Activated CD8-positive, alpha-beta memory T cell treated with anti-CD3 and anti-CD28 coated beads, Interleukin-2, amount 50 U/mL, for 24 hours (primary cell): ENCODE measurements around the gene ANKRD29.

Experiments
- DNase-seq: peaks from one replicate; pipeline ENCODE4 v3.0.0-alpha.2; 2020; ENCODE audit errors: extremely low read depth

The ANKRD29 gene

GRCh38 chr18:23684515-23685197, 21.9 kb upstream of the ANKRD29 start:
- DNase-seq, result no peak

- no peak for DNase-seq
These were observed 21.0 kb upstream of the ANKRD29 start for GRCh38 chr18:23683671-23684070.

DNA sequence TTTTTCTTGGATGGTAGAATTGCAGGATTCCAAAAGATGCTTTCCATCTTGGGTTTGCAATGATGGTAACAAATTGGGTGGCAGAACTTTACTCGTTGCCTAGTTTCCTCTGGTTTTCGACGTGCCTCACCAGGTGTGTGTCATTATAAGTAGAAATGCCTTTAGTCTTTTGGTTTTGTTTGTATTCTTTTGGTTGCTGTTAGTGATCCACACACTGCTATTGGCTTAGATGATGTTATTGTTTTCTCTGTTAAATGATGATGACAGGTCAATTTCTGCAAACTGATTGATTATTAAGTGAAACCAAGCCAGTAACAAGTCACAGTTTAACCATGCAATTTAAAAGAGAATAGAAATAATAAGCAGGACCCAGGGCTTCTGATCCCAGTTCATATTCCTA, 20.4 kb upstream of the ANKRD29 start:
- no peak for DNase-seq

DNA sequence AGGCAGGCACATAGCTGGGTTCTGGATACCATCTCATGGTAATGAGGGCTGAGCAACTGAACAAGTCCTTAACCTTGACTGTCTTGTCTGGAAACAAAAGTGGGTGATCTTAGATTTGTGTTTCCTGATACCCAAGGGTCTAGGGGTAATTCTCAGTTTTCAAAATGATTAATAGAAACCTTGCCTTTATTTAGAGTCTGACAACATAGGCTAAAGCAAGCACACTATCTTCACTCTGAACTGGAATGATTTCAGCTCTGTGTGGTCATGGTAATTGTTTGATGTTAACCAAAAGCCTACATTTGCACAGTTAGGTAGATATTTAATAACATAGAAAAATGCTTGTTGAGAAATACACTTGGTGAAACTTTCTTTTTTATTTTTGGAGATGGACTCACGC, 19.8 kb upstream of the ANKRD29 start:
- DNase-seq, result no peak

- DNase-seq, result no peak
These were observed 19.3 kb upstream of the ANKRD29 start for GRCh38 chr18:23682045-23682444.

GRCh38 chr18:23675896-23676295, 13.2 kb upstream of the ANKRD29 start:
- no peak for DNase-seq

- DNase-seq, result no peak
These were observed 12.5 kb upstream of the ANKRD29 start for GRCh38 chr18:23675236-23675635.

DNA sequence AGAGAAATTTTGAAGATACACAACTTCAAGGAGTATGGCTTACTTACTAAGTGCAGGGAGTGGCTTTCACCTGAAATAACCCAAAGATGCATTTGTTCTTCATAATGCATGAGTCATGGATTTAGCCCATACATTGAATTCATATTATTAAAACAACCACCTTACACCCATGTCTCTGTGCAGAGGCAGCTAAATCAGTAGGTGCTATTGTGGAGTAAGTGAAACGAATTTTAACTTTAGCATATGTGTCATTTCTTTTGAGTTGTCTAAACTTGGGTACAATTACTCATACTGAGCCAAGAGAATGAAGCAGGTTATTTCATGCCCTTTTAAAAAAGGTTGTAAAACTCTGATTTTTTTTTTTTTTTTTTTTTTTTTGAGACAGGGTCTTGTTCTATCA, 11.0 kb upstream of the ANKRD29 start:
- DNase-seq, result no peak

DNA sequence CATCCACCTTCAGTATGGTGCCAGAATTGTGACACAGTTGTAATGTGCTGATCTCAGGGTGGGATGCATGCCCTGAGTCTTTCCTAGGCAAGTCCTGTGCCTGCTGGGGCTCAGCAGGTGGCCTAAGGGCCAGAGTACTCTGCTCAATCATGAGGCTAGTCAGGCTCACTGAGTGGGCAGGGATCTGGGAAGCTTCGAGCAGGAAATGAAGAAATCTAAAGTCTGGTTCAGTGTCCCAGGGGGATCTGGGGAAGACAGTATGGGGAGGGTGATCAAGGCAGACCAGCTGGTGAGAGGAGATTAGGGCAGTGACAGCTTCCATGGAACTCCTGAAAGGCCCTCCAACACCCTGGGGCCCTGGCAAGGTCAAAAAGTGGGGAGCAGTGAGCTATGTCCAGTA, 8.9 kb upstream of the ANKRD29 start:
- no peak for DNase-seq

GRCh38 chr18:23669804-23670405, 7.2 kb upstream of the ANKRD29 start:
- DNase-seq, result no peak

DNA sequence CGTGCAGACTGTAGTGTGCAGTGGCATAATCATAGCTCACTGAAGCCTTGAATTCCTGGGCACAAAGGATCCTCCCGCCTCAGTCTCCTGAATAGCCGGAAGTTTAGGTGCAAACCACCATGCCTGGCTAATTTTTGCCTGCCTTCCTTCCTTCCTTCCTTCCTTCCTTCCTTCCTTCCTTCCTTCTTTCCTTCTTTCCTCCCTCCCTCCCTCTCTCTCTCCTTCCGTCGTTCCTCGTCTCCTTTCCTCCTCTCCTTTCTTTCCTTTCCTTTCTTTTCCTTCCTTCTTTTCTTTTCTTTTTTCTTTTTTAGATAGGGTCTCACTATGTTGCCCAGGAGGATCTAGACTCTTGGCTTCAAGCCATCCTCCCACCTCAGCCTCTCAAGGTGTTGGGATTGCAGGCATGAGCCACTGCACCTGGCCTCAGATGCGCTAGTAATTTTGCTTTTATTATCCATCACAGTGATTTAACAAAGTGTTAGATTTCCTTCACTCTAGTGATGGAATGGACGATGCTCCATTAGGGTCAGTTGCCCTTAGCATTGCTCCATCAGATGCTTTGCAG, 6.6 kb upstream of the ANKRD29 start:
- DNase-seq, result no peak

GRCh38 chr18:23668731-23669130, 6.0 kb upstream of the ANKRD29 start:
- DNase-seq, result no peak

DNA sequence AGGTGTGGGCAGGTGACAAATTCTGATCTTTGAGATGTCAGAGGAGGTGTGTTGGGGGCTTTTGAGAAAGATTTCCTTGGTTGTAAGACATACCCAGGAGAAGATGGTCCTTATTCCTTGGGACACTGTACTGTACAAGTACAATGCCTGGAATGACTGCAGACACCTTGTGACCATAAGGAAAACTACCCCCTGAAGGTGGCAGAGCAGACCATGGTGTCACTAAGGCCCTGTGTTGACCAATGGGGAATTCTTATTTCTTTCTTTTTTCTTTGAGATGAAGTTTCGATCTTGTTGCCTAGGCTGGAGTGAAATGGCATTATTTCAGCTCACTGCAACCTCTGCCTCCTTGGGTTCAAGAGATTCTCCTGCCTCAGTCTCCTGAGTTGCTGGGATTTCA, 4.4 kb upstream of the ANKRD29 start:
- no peak for DNase-seq

DNA sequence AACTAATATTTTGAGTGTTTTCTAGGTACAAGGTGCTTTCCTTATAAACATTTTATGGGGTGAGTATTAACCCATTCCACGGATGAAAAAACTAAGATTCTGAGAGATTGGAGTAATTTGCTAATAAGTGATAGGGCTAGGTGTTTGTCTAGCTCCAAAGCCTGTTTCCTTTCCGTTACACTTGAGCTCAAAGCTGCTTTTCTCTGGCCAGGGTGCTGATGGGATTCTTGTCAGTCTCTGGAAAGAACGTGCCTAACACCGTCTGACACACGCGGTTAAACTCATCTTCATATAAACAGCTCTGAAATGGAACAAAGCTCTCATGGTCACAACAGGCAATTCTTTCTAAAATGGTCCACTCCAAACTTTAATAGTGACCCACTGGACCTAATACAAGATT, 2.0 kb upstream of the ANKRD29 start:
- DNase-seq, result no peak

GRCh38 chr18:23661735-23662308, 889 bp downstream of the ANKRD29 start:
- no peak for DNase-seq

DNA sequence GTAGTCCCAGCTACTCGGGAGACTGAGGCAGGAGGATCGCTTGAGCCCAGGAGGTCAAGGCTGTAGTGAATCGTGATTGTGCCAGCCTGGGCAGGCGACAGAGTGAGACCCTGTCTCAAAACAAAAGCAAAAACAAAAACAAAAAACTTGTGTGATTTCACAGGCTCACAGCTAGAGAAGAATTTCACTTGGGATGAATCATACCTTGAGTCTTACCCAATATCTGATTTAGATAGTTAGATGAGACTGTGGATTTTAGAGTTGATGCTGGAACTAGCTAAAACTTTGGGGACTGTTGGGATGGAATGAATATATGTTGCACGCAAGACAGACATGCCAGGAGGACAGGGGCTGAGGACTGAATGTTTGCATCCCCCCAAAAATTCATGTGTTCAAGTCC, 4.4 kb downstream of the ANKRD29 start:
- no peak for DNase-seq

DNA sequence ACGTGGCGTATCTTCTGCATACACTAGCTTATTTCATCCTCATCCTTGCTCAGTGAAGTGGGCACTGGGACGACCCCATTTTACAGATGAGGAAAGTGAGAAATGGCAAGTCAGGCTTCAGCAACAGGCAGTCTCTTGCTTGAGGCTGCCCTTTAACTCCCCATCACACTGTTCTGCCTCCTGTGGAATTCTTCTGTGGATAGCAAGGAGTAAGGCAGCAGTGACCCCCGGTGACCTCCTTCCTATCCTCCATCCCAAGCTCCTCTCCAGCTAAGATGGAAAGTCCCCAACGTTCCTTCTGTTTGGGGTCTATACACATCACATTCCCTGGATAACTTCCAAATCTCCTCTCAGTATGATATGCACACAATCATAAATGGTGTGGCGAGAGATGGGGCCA, 10.5 kb downstream of the ANKRD29 start:
- no peak for DNase-seq

DNA sequence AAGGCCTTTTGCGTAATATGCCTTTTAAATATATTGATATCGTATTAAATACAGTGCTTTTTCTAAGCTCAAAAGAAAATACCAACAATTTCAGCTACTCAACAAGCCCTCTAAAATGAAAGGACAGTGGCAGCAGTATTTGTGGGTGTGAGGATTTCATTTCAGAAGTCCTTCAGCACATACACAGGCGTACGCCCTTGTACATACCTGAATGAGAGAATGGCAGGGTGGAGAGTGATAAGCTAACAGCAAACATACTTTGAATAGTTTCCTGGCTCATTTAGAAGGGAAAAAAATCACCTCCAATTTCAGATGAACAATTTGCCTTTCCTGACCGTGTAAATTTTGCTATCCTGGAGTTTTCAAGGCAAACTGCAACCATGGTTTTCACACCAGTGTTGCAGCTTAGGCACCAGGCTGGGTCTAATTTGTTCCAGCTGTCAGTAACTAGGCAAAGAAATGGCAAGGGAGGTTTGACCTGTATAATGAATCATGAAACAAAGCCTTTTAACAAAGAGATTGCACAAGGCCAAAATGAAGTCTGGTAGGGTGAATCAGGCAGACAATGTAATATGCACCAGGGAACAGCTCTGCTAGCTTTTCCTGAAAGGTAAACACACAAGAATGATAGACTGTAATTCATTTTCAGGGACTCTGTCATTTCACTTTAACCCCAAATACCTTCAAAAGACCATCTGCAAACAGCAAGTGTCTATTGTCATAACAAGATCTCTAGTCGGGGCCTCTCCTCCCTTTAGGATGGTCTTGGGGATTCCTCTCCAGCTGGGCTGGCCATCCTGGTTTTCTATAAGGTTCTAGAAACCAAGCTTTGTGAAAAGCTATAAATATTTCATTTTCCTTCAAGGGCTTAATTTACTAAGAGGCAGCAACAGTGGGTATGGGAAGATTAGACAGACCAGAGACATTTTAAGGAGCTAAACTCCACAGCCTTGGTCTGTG, 11.5 kb downstream of the ANKRD29 start:
- no peak for DNase-seq

- DNase-seq, result no peak
These were observed 13.6 kb downstream of the ANKRD29 start for GRCh38 chr18:23648940-23649607.

DNA sequence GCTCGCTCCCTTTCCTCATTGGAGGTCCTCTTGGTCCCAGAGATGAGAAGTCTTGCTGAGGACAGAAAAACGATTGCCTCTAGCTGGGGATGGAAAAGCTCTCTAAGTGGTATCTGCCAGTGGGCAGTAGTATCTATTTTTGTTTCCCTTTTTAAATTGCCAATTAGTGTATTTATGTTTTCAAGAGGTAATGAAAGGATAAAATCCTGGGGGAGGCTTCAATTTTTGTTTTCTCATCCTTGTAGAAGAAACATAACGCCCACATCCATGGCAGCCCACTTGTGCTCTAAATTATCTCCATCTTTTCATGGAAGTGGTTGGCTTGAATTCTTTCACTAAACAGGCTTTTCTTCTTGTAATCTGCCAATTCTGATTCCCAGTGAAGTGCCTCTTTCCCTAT, 14.3 kb downstream of the ANKRD29 start:
- DNase-seq, result no peak

GRCh38 chr18:23646282-23646681, 16.4 kb downstream of the ANKRD29 start:
- no peak for DNase-seq
